ENCODE measurements around the gene ZNF142. TPM values are rescaled to one million over a fixed set of nuclear protein-coding genes. Genes with fewer than 3 reads are reported as not detected.

Gene ZNF142
- polyA plus RNA-seq, 10 donors: 11.2 to 13.9 (median 12.3) TPM

Other genes with a start within 250 kb of the ZNF142 start
- under 1 TPM in 8 of 10 donors, not detected in 2; 0.04 to 0.39 (median 0.11) TPM for gene VIL1, start 240.5 kb downstream of the ZNF142 start, polyA plus RNA-seq (ENCODE audit: insufficient read length in 10 of 10)
- 10 to 100 TPM in 6 of 10 donors, 1 to 10 TPM in 4; 7.7 to 13.1 (median 10.9) TPM for gene USP37, start 91.3 kb downstream of the ZNF142 start, polyA plus RNA-seq (ENCODE audit: insufficient read length in 10 of 10)
- gene CNOT9, start 90.8 kb downstream of the ZNF142 start, polyA plus RNA-seq (ENCODE audit: insufficient read length in 10 of 10): 10 to 100 TPM; 29.2 to 45.1 (median 37.3) TPM
- 10 to 100 TPM; 16.7 to 52.3 (median 40.0) TPM for gene PLCD4, start 51.7 kb downstream of the ZNF142 start, polyA plus RNA-seq (ENCODE audit: insufficient read length in 10 of 10)
- gene BCS1L, start 60 bp upstream of the ZNF142 start, polyA plus RNA-seq (ENCODE audit: insufficient read length in 10 of 10): 10 to 100 TPM; 27.8 to 44.3 (median 35.2) TPM
- gene RNF25, start 12.4 kb upstream of the ZNF142 start, polyA plus RNA-seq (ENCODE audit: insufficient read length in 10 of 10): 10 to 100 TPM; 20.8 to 31.6 (median 26.5) TPM
- 10 to 100 TPM; 18.0 to 58.9 (median 23.8) TPM for gene STK36, start 12.5 kb upstream of the ZNF142 start, polyA plus RNA-seq (ENCODE audit: insufficient read length in 10 of 10)
- 10 to 100 TPM; 18.0 to 41.0 (median 24.0) TPM for gene TTLL4, start 51.2 kb upstream of the ZNF142 start, polyA plus RNA-seq (ENCODE audit: insufficient read length in 10 of 10)
- 10 to 100 TPM; 10.8 to 22.9 (median 19.0) TPM for gene CYP27A1, start 122.5 kb upstream of the ZNF142 start, polyA plus RNA-seq (ENCODE audit: insufficient read length in 10 of 10)
- 10 to 100 TPM in 9 of 10 donors, 1 to 10 TPM in 1; 6.1 to 32.1 (median 24.6) TPM for gene PRKAG3, start 172.2 kb upstream of the ZNF142 start, polyA plus RNA-seq (ENCODE audit: insufficient read length in 10 of 10)
- 1 to 10 TPM in 2 of 10 donors, under 1 TPM in 2, not detected in 6; 0.23 to 5.2 (median 1.5) TPM for gene WNT6, start 200.2 kb upstream of the ZNF142 start, polyA plus RNA-seq (ENCODE audit: insufficient read length in 10 of 10)
- gene WNT10A, start 221.2 kb upstream of the ZNF142 start, polyA plus RNA-seq (ENCODE audit: insufficient read length in 10 of 10): 1 to 10 TPM in 2 of 10 donors, under 1 TPM in 5, not detected in 3; 0.08 to 4.1 (median 0.27) TPM

Data from muscle of back (tissue), 10 donors.